ENCODE measurements around the gene SMIM23. TPM values are rescaled to one million over a fixed set of nuclear protein-coding genes. Genes with fewer than 3 reads are reported as not detected.

Gene SMIM23
- total and polyA plus RNA-seq, 2 of the 13 experiments (the other 11 are each of a cell fraction or from before 2014, with no cell fraction given): not detected

- no peak for DNase-seq (ENCODE audit: low spot score)
- CTCF ChIA-PET (ENCODE audit: low intra/inter-chr PET ratio, low total read pairs): no interaction called here
These were observed 9.8 kb downstream of the SMIM23 start for GRCh38 chr5:171795381-171795780.

More at GRCh38 chr5:171795381-171795780, 9.8 kb downstream of the SMIM23 start:
- no TSS peak for BruUV-seq (replicated peaks)
- FAIRE-seq (no peak), ATAC-seq (no peak)
- Histone ChIP-seq H3K27me3 (ENCODE audit: control insufficient read depth in 1 of 2, insufficient read depth in 2 of 2, low read length in 2 of 2) (no peaks in the 10 kb centered on the region), H2AFZ (ENCODE audit: low read length) (no peak overlapping the region), H3K4me2 (ENCODE audit: low read depth, low read length) (no peak overlapping the region), H3K9me3 (ENCODE audit: low read length) (no peaks in the 10 kb centered on the region), H3K9ac (ENCODE audit: insufficient read depth, low read depth, low read length) (no peak overlapping the region), H3K36me3 (replicated peaks in 1 of 2; ENCODE audit: control insufficient read depth in 1 of 2, insufficient read depth in 2 of 2, low read length in 2 of 2) (no peaks in the 10 kb centered on the region), H3K4me3 (replicated peaks in 1 of 3; ENCODE audit: insufficient read depth in 1 of 3, low read depth in 2 of 3, low read length in 3 of 3) (no peak overlapping the region), H3K4me1 (ENCODE audit: insufficient read depth, low read length) (no peaks in the 10 kb centered on the region), H3K27ac (ENCODE audit: extremely low read length, insufficient read depth, low read length) (no peak overlapping the region), H4K20me1 (ENCODE audit: insufficient read depth, low read length) (no peaks in the 10 kb centered on the region), H3K79me2 (ENCODE audit: insufficient read depth, low read length) (no peaks in the 10 kb centered on the region)
- in situ Hi-C loops (cut with HindIII; ENCODE audit: extremely low pct_ligation_motif_present, low pct_unique_long_range_greater_than_20kb): no loop called here
- POLR2A ChIA-PET: no interaction called here
- TF ChIP-seq ZNF543 (CRISPR knock-in tag; IDR thresholded peaks at IDR 0.05) (no peak), ZNF780A (CRISPR knock-in tag; IDR thresholded peaks at IDR 0.05) (no peak), ZEB1 (IDR thresholded peaks at IDR 0.05; ENCODE audit: insufficient replicate concordance, low read depth) (no peak), ZNF382 (CRISPR knock-in tag; IDR thresholded peaks at IDR 0.05; ENCODE audit: borderline replicate concordance) (no peak), ZNF773 (CRISPR knock-in tag; IDR thresholded peaks at IDR 0.05; ENCODE audit: borderline replicate concordance) (no peak), ZNF17 (CRISPR knock-in tag; IDR thresholded peaks at IDR 0.05) (no peak), GFI1 (CRISPR knock-in tag; IDR thresholded peaks at IDR 0.05; ENCODE audit: borderline replicate concordance) (no peak), ZFP36 (IDR thresholded peaks at IDR 0.05; ENCODE audit: borderline replicate concordance, low read depth, low read length, partially characterized antibody) (no peak), ZNF446 (CRISPR knock-in tag; IDR thresholded peaks at IDR 0.05) (no peak), ARID4A (CRISPR knock-in tag; IDR thresholded peaks at IDR 0.05; ENCODE audit: borderline replicate concordance) (no peak), AGO2 (optimal IDR thresholded peaks at IDR 0.05; ENCODE audit: low read depth, low read length) (no peak), ZNF703 (CRISPR knock-in tag; IDR thresholded peaks at IDR 0.05; ENCODE audit: borderline replicate concordance) (no peak), XRCC5 (optimal IDR thresholded peaks at IDR 0.05; ENCODE audit: low read length) (no peak), RARG (CRISPR knock-in tag; IDR thresholded peaks at IDR 0.05; ENCODE audit: low read depth) (no peak), ZNF282 (IDR thresholded peaks at IDR 0.05; ENCODE audit: partially characterized antibody) (no peak), JUNB (CRISPR knock-in tag; IDR thresholded peaks at IDR 0.05; ENCODE audit: borderline replicate concordance) (no peak), KLF12 (CRISPR knock-in tag; IDR thresholded peaks at IDR 0.05; ENCODE audit: borderline replicate concordance) (no peak), MIXL1 (CRISPR knock-in tag; IDR thresholded peaks at IDR 0.05) (no peak)
- 0% methylated on average over 2 of the region's 2 CpGs for WGBS (ENCODE audit: low lambda C conversion rate)
- intact Hi-C loops (cut with micrococcal nuclease; ENCODE audit: unreplicated experiment): no loop called here
